ENCODE data around the gene GCGR. TPM values are rescaled to one million over a fixed set of nuclear protein-coding genes. Genes with fewer than 3 reads are reported as not detected.

Gene GCGR
- total and polyA plus RNA-seq, 2 of the 13 experiments (the other 11 are each of a cell fraction or from before 2014, with no cell fraction given): 0.04 to 0.13 TPM

- no peak for TF ChIP-seq SNRNP70 (IDR thresholded peaks at IDR 0.05; ENCODE audit: low read depth, low read length)
- peak; percentile 88 for TF ChIP-seq MEIS1 (CRISPR knock-in tag; IDR thresholded peaks at IDR 0.05; ENCODE audit: borderline replicate concordance)
- TF ChIP-seq ZNF207 (IDR thresholded peaks at IDR 0.05; ENCODE audit: borderline replicate concordance): no peak
- TF ChIP-seq ZNF747 (CRISPR knock-in tag; IDR thresholded peaks at IDR 0.05; ENCODE audit: borderline replicate concordance): peak; percentile 77
- peak; percentile 78 for TF ChIP-seq MAZ (IDR thresholded peaks at IDR 0.05; ENCODE audit: borderline replicate concordance, low read depth, low read length)
- TF ChIP-seq MAZ (CRISPR knock-in tag; IDR thresholded peaks at IDR 0.05; ENCODE audit: low read depth): peak; percentile 85
- TF ChIP-seq BATF2 (CRISPR knock-in tag; IDR thresholded peaks at IDR 0.05): peak; percentile 94
- no peak for TF ChIP-seq GMEB2 (CRISPR knock-in tag; IDR thresholded peaks at IDR 0.05; ENCODE audit: low read depth)
- peak; percentile 98 for TF ChIP-seq HNF4G (IDR thresholded peaks at IDR 0.05; ENCODE audit: borderline replicate concordance, low read depth, low read length)
- TF ChIP-seq HNF4G (CRISPR knock-in tag; IDR thresholded peaks at IDR 0.05; ENCODE audit: borderline replicate concordance, low read depth): peak; percentile 93
- no peak; the same call in 1 of the 2 replicates for TF ChIP-seq ZNF724P (CRISPR knock-in tag; IDR thresholded peaks at IDR 0.05; ENCODE audit: borderline replicate concordance)
- TF ChIP-seq SNAPC2 (CRISPR knock-in tag; IDR thresholded peaks at IDR 0.05): peak; percentile 88
- TF ChIP-seq TMF1 (CRISPR knock-in tag; IDR thresholded peaks at IDR 0.05; ENCODE audit: low read depth): peak; percentile 87
- TF ChIP-seq AGO1 (IDR thresholded peaks at IDR 0.05; ENCODE audit: low read depth, low read length, poor library complexity, severe bottlenecking): peak; percentile 48
- TF ChIP-seq CREM (IDR thresholded peaks at IDR 0.05): no peak
- TF ChIP-seq CREM (CRISPR knock-in tag; IDR thresholded peaks at IDR 0.05): no peak
- 0 out of 2 replicates have a peak, but pooled peaks have one; percentile 52 for TF ChIP-seq HBP1 (CRISPR knock-in tag; IDR thresholded peaks at IDR 0.05; ENCODE audit: low read depth)
- TF ChIP-seq PBX3 (CRISPR knock-in tag; IDR thresholded peaks at IDR 0.05; ENCODE audit: borderline replicate concordance): no peak; the same call in 1 of the 2 replicates
- TF ChIP-seq MED8 (CRISPR knock-in tag; IDR thresholded peaks at IDR 0.05; ENCODE audit: insufficient replicate concordance): peak; percentile 68
- peak; percentile 95 for TF ChIP-seq ATF5 (CRISPR knock-in tag; IDR thresholded peaks at IDR 0.05; ENCODE audit: low read depth)
These were observed 29.4 kb downstream of the GCGR start, which contains the start of gene MCRIP1 (continued) for GRCh38 chr17:81833160-81833920.

Data from HepG2 (cell line).